HepG2 (cell line): ENCODE data around the gene PIGN. TPM values are rescaled to one million over a fixed set of nuclear protein-coding genes. Genes with fewer than 3 reads are reported as not detected.

ENCODE experiments used
- ARNT ChIP-seq: fragments of 450-650 bp; IDR thresholded peaks from 2 replicates; pipeline ENCODE4 v1.6.1; 2017
- ATF7-NPFF ChIP-seq: sonication (generic); formaldehyde crosslinking; IDR thresholded peaks from 2 replicates; pipeline ENCODE4 v1.8.1; 2023; ENCODE audit warnings: mild to moderate bottlenecking, low read depth, missing genetic modification reagents, moderate library complexity
- BRF2 ChIP-seq: sonication (generic); formaldehyde crosslinking; IDR thresholded peaks from 2 replicates; pipeline ENCODE4 v1.8.1; 2022; ENCODE audit warnings: mild to moderate bottlenecking, missing genetic modification reagents
- CHD4 ChIP-seq: fragments of 200-600 bp; sonication (generic); IDR thresholded peaks from 2 replicates; pipeline ENCODE4 v1.7.0; 2017; ENCODE audit warnings: mild to moderate bottlenecking, low read length, borderline replicate concordance
- FOXP4 ChIP-seq: sonication (generic); formaldehyde crosslinking; IDR thresholded peaks from 2 replicates; pipeline ENCODE4 v1.4.0; 2020; ENCODE audit warnings: missing genetic modification reagents
- GABPB1 ChIP-seq: IDR thresholded peaks from 2 replicates; pipeline ENCODE4 v1.6.1; 2016; ENCODE audit warnings: mild to moderate bottlenecking, missing genetic modification reagents, moderate library complexity, missing compliant biosample characterization
- GTF3A ChIP-seq: sonication (generic); formaldehyde crosslinking; conservative IDR thresholded peaks from 2 replicates; pipeline ENCODE4 v1.4.0; 2020; ENCODE audit warnings: mild to moderate bottlenecking, missing genetic modification reagents
- HNF4G ChIP-seq, 2 experiments: sonication (generic) in 1 of 2; formaldehyde crosslinking in 1 of 2; IDR thresholded peaks; 2 replicates each; pipeline versions ENCODE4 v1.4.0 to v1.6.1; 2011 to 2020; ENCODE audit warnings: borderline replicate concordance in 2 of 2, low read depth in 2 of 2, mild to moderate bottlenecking in 2 of 2, low read length in 1 of 2, missing genetic modification reagents in 1 of 2, moderate library complexity in 1 of 2
- IRF9 ChIP-seq: sonication (generic); formaldehyde crosslinking; IDR thresholded peaks from 2 replicates; pipeline ENCODE4 v1.8.0; 2022; ENCODE audit warnings: missing genetic modification reagents, mild to moderate bottlenecking, borderline replicate concordance
- MIXL1 ChIP-seq: IDR thresholded peaks from 2 replicates; pipeline ENCODE4 v1.6.1; 2016
- MTA1 ChIP-seq: sonication (generic); formaldehyde crosslinking; IDR thresholded peaks from 2 replicates; pipeline ENCODE4 v1.4.0; 2020; ENCODE audit warnings: missing genetic modification reagents, mild to moderate bottlenecking, borderline replicate concordance
- NFYB ChIP-seq: sonication (generic); formaldehyde crosslinking; IDR thresholded peaks from 2 replicates; pipeline ENCODE4 v1.4.0; 2020; ENCODE audit warnings: missing genetic modification reagents
- NR1H2 ChIP-seq: sonication (generic); formaldehyde crosslinking; IDR thresholded peaks from 2 replicates; pipeline ENCODE4 v1.8.1; 2022; ENCODE audit warnings: low read depth, missing genetic modification reagents, borderline replicate concordance
- NR3C1 ChIP-seq: sonication (generic); formaldehyde crosslinking; IDR thresholded peaks from 2 replicates; pipeline ENCODE4 v1.4.0; 2020; ENCODE audit warnings: missing genetic modification reagents
- SYNCRIP ChIP-seq: fragments of 200-400 bp; formaldehyde crosslinking; IDR thresholded peaks from 2 replicates; pipeline ENCODE4 v1.6.1; 2018; ENCODE audit warnings: mild to moderate bottlenecking, low read depth, low read length; ENCODE audit not compliant: insufficient read depth
- THYN1 ChIP-seq: sonication (generic); formaldehyde crosslinking; IDR thresholded peaks from 2 replicates; pipeline ENCODE4 v1.8.1; 2023; ENCODE audit warnings: low read depth, mild to moderate bottlenecking, moderate library complexity, missing genetic modification reagents, borderline replicate concordance
- ZBED4 ChIP-seq: sonication (generic); formaldehyde crosslinking; IDR thresholded peaks from 2 replicates; pipeline ENCODE4 v1.4.0; 2020; ENCODE audit warnings: missing genetic modification reagents, borderline replicate concordance
- ZBTB21 ChIP-seq: sonication (generic); formaldehyde crosslinking; IDR thresholded peaks from 2 replicates; pipeline ENCODE4 v1.4.0; 2020; ENCODE audit warnings: missing genetic modification reagents
- ZBTB7B ChIP-seq: sonication (generic); formaldehyde crosslinking; IDR thresholded peaks from 2 replicates; pipeline ENCODE4 v1.4.0; 2020; ENCODE audit warnings: missing genetic modification reagents
- ZFP36 ChIP-seq: fragments of 150-350 bp; IDR thresholded peaks from 2 replicates; pipeline ENCODE4 v1.6.1; 2018; ENCODE audit warnings: borderline replicate concordance, low read length, low read depth; ENCODE audit not compliant: partially characterized antibody
- ZNF12 ChIP-seq: sonication (generic); formaldehyde crosslinking; IDR thresholded peaks from 2 replicates; pipeline ENCODE4 v1.5.0; 2020; ENCODE audit warnings: missing genetic modification reagents
- ZNF296 ChIP-seq: sonication (generic); formaldehyde crosslinking; conservative IDR thresholded peaks from 2 replicates; pipeline ENCODE4 v1.5.0; 2020; ENCODE audit warnings: mild to moderate bottlenecking, missing genetic modification reagents
- ZNF777 ChIP-seq: sonication (generic); formaldehyde crosslinking; IDR thresholded peaks from 2 replicates; pipeline ENCODE4 v1.4.0; 2020; ENCODE audit warnings: missing genetic modification reagents
- ZNF816 ChIP-seq: sonication (generic); formaldehyde crosslinking; IDR thresholded peaks from 2 replicates; pipeline ENCODE4 v1.8.0; 2022; ENCODE audit warnings: missing genetic modification reagents, mild to moderate bottlenecking, borderline replicate concordance
- polyA plus RNA-seq, 8 experiments: library from polyadenylated mRNA; depleted of rRNA in 3 of 8; stranded (reverse) in 7 of 8; unstranded in 1 of 8; fragments of >200 nt; fragmentation: Illumina TruSeq in 4 of 8; extraction: Trizol in 4 of 8; gene quantifications; 2 replicates each; pipeline versions ENCODE4 v1.2.1 to v1.2.3, GENCODE V29; 2011 to 2016; ENCODE audit warnings: low read depth in 4 of 8, missing spikeins in 1 of 8, mixed read lengths in 1 of 8; ENCODE audit not compliant: insufficient read depth in 1 of 8
- total RNA-seq, 5 experiments: library from RNA; depleted of rRNA; stranded (reverse); fragments of >200 nt; fragmentation: Illumina TruSeq; extraction: Trizol; gene quantifications; 2 replicates each; pipeline ENCODE4 v1.2.3, GENCODE V29; 2016; ENCODE audit warnings: low read depth in 1 of 5

PIGN gene
- total and polyA plus RNA-seq, 2 of the 13 experiments (the other 11 are each of a cell fraction or from before 2014, with no cell fraction given), result 15.5 to 33.6 TPM

GRCh38 chr18:62186499-62186773, 420 bp downstream of the PIGN start (continued):
- peak; percentile 72; the same call in 1 of the 2 replicates for TF ChIP-seq BRF2 (CRISPR knock-in tag)
- TF ChIP-seq THYN1 (CRISPR knock-in tag), result no peak
- TF ChIP-seq IRF9 (CRISPR knock-in tag), result no peak
- no peak for TF ChIP-seq ZFP36
- no peak for TF ChIP-seq HNF4G (IDR thresholded peaks at IDR 0.05; ENCODE audit: borderline replicate concordance, low read depth, low read length)
- no peak for TF ChIP-seq HNF4G (CRISPR knock-in tag; IDR thresholded peaks at IDR 0.05; ENCODE audit: borderline replicate concordance, low read depth)
- TF ChIP-seq GABPB1 (CRISPR knock-in tag), result no peak; the same call in 1 of the 2 replicates
- TF ChIP-seq ZNF12 (CRISPR knock-in tag), result 0 out of 2 replicates have a peak, but pooled peaks have one; percentile 15
- no peak for TF ChIP-seq MIXL1 (CRISPR knock-in tag)
- no peak for TF ChIP-seq NR3C1 (CRISPR knock-in tag)
- TF ChIP-seq NR1H2 (CRISPR knock-in tag), result no peak
- TF ChIP-seq ZNF816 (CRISPR knock-in tag), result no peak
- no peak for TF ChIP-seq SYNCRIP
- no peak for TF ChIP-seq ARNT
- TF ChIP-seq CHD4, result no peak
- no peak for TF ChIP-seq NFYB (CRISPR knock-in tag)
- no peak for TF ChIP-seq ATF7-NPFF
- no peak for TF ChIP-seq GTF3A (CRISPR knock-in tag)
- peak; percentile 16; the same call in 1 of the 2 replicates for TF ChIP-seq ZNF777 (CRISPR knock-in tag)
- no peak for TF ChIP-seq ZBTB21
- peak; percentile 31; the same call in 1 of the 2 replicates for TF ChIP-seq MTA1 (CRISPR knock-in tag)
- peak; percentile 58; the same call in 1 of the 2 replicates for TF ChIP-seq ZBED4
- TF ChIP-seq ZBTB7B (CRISPR knock-in tag), result no peak
- TF ChIP-seq ZNF296, result no peak
- no peak for TF ChIP-seq FOXP4 (CRISPR knock-in tag)
